Hair follicle dermal papilla cell (primary cell): ENCODE data around the gene NMRAL1. TPM values are rescaled to one million over a fixed set of nuclear protein-coding genes. Genes with fewer than 3 reads are reported as not detected.

Experiments
- small RNA-seq: library from RNA; depleted of rRNA; stranded (forward); fragments of <200 nt; gene quantifications from one replicate; pipeline ENCODE3, GENCODE V24; 2012
- total RNA-seq: library from RNA; depleted of rRNA; stranded (reverse); fragments of >200 nt; gene quantifications from 2 replicates; pipeline ENCODE4 v1.2.3, GENCODE V29; 2012

NMRAL1 gene
- total RNA-seq, result 65.2 and 67.0 TPM in 2 replicates

DNA sequence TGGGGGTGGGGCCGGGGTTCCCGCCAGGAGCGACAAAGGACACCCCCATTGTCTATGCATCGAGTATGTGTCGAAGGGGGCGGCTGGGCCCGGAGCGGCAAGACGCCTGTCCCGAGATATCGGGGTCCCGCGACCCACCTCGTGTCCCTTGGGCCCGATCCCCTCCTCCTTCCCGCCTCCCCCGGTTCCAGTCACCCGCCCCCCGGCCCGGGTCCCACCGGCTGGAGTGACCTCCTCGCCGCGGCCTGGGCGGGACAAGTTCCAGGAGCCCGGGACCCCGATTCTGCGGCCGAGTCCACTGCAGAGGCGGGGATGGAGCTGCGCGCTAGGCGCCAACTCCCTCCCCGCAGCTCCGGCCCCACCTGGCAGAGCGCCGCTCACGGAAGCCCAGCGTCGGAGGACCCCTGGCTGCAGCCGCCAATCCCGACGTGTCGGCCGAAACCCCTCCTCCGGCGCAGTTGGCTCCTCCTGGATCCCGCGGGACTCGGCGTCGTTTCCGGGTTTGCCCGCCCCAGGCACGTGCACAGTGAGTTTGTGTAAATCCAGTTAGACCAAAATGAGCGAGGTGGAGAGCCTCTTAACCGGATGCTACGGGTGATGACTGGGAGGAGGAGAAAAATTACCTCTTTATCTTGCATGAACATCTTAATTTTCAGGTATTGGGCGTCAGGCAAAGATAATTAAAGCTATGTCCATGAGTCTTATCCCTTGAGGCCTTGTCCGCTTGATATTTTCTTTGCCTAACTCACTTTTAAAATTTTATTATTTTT is at the start of gene NMRAL1:
Gene NMRAL1, minus strand, starts transcription at position 434 of the 770 bp plus-strand sequence. CDS start 493 bp downstream, outside the sequence.

GRCh38 chr16:4475880-4476788 is 1.7 kb upstream of the NMRAL1 start, which contains the start of gene HMOX2:
TSS of gene HMOX2 (plus strand) at chr16:4476398. CDS start at chr16:4505525, 29,127 bp downstream.

DNA sequence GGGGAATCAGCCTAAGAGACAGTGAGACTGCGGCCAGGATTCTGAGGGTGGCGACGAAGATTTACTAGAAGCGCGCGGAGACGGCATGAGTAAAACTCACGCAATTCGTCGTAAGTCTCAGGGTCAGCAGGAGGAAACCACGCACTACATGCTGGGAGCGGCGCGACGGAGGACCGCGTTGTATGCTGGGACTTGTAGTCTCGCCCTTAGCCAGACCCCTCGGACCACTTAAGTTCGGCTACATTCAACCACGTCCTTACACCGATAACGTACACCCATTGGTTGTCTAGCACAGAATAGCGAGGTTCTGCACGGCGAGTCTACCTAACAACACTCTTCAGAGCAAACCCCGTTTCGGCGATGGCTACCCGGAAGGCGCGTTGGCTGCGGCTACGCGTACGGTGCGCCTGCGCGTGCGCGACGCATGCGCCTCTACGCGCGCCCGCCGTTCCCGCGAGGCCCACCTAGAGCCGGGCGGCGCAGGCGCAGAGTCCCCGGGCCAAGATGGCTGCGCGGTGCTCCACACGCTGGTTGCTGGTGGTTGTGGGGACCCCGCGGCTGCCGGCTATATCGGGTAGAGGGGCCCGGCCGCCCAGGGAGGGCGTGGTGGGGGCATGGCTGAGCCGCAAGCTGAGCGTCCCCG is 48.9 kb downstream of the NMRAL1 start, which contains the start of gene DNAJA3:
Gene DNAJA3, plus strand, starts transcription at position 491 of the 643 bp plus-strand sequence. Its CDS starts 14 bp downstream, at position 505.

GRCh38 chr16:4416200-4417032 is 58.0 kb downstream of the NMRAL1 start, which contains the start of gene CORO7:
TSS of gene CORO7 (minus strand) at chr16:4416596. CDS start at chr16:4416518, 78 bp downstream.

Small RNA genes within 50 kb of the gene (small RNA-seq; reads per million reads assigned to genes)
- not detected for gene AC012676.2

Other genes with a start within 250 kb of the NMRAL1 start
- gene SRL, start 232.5 kb downstream of the NMRAL1 start, total RNA-seq, result 0.12 and 0.16 TPM in 2 replicates
- 10.9 and 13.5 TPM in 2 replicates for gene TFAP4, start 201.6 kb downstream of the NMRAL1 start, total RNA-seq
- 6.0 and 6.6 TPM in 2 replicates for gene GLIS2, start 158.6 kb downstream of the NMRAL1 start, total RNA-seq
- 12.5 and 15.5 TPM in 2 replicates for gene PAM16, start 123.3 kb downstream of the NMRAL1 start, total RNA-seq
- 228 and 251 TPM in 2 replicates for gene VASN, start 102.8 kb downstream of the NMRAL1 start, total RNA-seq
- 23.7 and 26.1 TPM in 2 replicates for gene CORO7, start 58.0 kb downstream of the NMRAL1 start, total RNA-seq
- 42.5 and 43.4 TPM in 2 replicates for gene DNAJA3, start 48.8 kb downstream of the NMRAL1 start, total RNA-seq
- gene HMOX2, start 1.8 kb upstream of the NMRAL1 start, total RNA-seq, result 32.4 and 36.0 TPM in 2 replicates
- gene CDIP1, start 64.1 kb upstream of the NMRAL1 start, total RNA-seq, result 17.8 and 18.5 TPM in 2 replicates
- under 0.01 and 0.12 TPM in 2 replicates for gene C16orf96, start 81.7 kb upstream of the NMRAL1 start, total RNA-seq
- 8.5 and 13.6 TPM in 2 replicates for gene UBALD1, start 140.3 kb upstream of the NMRAL1 start, total RNA-seq
- gene MGRN1, start 150.2 kb upstream of the NMRAL1 start, total RNA-seq, result 47.6 and 50.8 TPM in 2 replicates
- 13.8 and 15.6 TPM in 2 replicates for gene NUDT16L1, start 218.9 kb upstream of the NMRAL1 start, total RNA-seq